Astrocyte (in vitro differentiated cells and primary cell): ENCODE data around the gene GBA2. TPM values are rescaled to one million over a fixed set of nuclear protein-coding genes. Genes with fewer than 3 reads are reported as not detected.

Experiments
- DNase-seq: peaks from one replicate; pipeline ENCODE4 v3.0.0-alpha.2; 2010; ENCODE audit warnings: low read depth
- FAIRE-seq: peaks from 2 replicates; lab custom pipeline; 2011; peaks lifted over from hg19 to GRCh38; lab: Jason Lieb, UNC
- H2AFZ ChIP-seq: 2 replicates; pipeline ENCODE4 v1.6.0; 2012; ENCODE audit warnings: low read depth, low read length, inconsistent platforms
- H3K27ac ChIP-seq: 2 replicates; pipeline ENCODE4 v1.5.1; 2011; ENCODE audit warnings: low read depth, low read length, inconsistent platforms
- H3K27me3 ChIP-seq: 2 replicates; pipeline ENCODE4 v1.6.0; 2011; ENCODE audit warnings: low read length, inconsistent platforms; ENCODE audit not compliant: insufficient read depth
- H3K36me3 ChIP-seq: 2 replicates; pipeline ENCODE4 v1.5.1; 2011; ENCODE audit warnings: low read length, inconsistent platforms; ENCODE audit not compliant: insufficient read depth
- H3K4me1 ChIP-seq: 2 replicates; pipeline ENCODE4 v1.5.1; 2011; ENCODE audit warnings: low read length, inconsistent platforms; ENCODE audit not compliant: insufficient read depth
- H3K4me2 ChIP-seq: 2 replicates; pipeline ENCODE4 v1.6.0; 2012; ENCODE audit warnings: low read length, inconsistent platforms
- H3K4me3 ChIP-seq: 2 replicates; pipeline ENCODE4 v1.5.1; 2011; ENCODE audit warnings: low read depth, mild to moderate bottlenecking, low read length, inconsistent platforms; ENCODE audit not compliant: insufficient read depth
- H3K79me2 ChIP-seq: 2 replicates; pipeline ENCODE4 v1.6.0; 2012; ENCODE audit warnings: mild to moderate bottlenecking, low read length, inconsistent platforms; ENCODE audit not compliant: insufficient read depth
- H3K9ac ChIP-seq: 2 replicates; pipeline ENCODE4 v1.6.0; 2012; ENCODE audit warnings: mild to moderate bottlenecking, low read length, inconsistent platforms
- H3K9me3 ChIP-seq: 2 replicates; pipeline ENCODE4 v1.5.1; 2012; ENCODE audit warnings: low read depth, mild to moderate bottlenecking, low read length, inconsistent platforms; ENCODE audit not compliant: insufficient read depth
- H4K20me1 ChIP-seq: 2 replicates; pipeline ENCODE4 v1.6.0; 2012; ENCODE audit warnings: low read length, inconsistent platforms; ENCODE audit not compliant: insufficient read depth
- H3K27ac Mint-ChIP-seq: one replicate; pipeline ENCODE4 v1.8.0; 2021; ENCODE audit warnings: mild to moderate bottlenecking, mixed read lengths; ENCODE audit not compliant: unreplicated experiment
- H3K27me3 Mint-ChIP-seq: one replicate; pipeline ENCODE4 v1.8.0; 2021; ENCODE audit warnings: low read depth, mixed read lengths; ENCODE audit not compliant: unreplicated experiment
- H3K36me3 Mint-ChIP-seq: one replicate; pipeline ENCODE4 v1.8.0; 2021; ENCODE audit warnings: low read depth, mixed read lengths; ENCODE audit not compliant: unreplicated experiment
- H3K4me1 Mint-ChIP-seq: one replicate; pipeline ENCODE4 v1.8.0; 2021; ENCODE audit warnings: low read depth, mixed read lengths; ENCODE audit not compliant: unreplicated experiment
- H3K4me3 Mint-ChIP-seq: one replicate; pipeline ENCODE4 v1.8.0; 2021; ENCODE audit warnings: mild to moderate bottlenecking, moderate library complexity, mixed read lengths; ENCODE audit not compliant: unreplicated experiment
- H3K9me3 Mint-ChIP-seq: one replicate; pipeline ENCODE4 v1.8.0; 2021; ENCODE audit warnings: mild to moderate bottlenecking, mixed read lengths; ENCODE audit not compliant: unreplicated experiment
- EZH2 ChIP-seq: IDR thresholded peaks from 2 replicates; pipeline ENCODE4 v1.6.1; 2012; ENCODE audit warnings: mild to moderate bottlenecking, low read length, inconsistent platforms; ENCODE audit not compliant: insufficient read depth
- total RNA-seq: library from RNA; stranded (reverse); gene quantifications from 2 replicates; pipeline ENCODE4 v1.2.1, GENCODE V29; 2021
- TF ChIP-seq, protein P1 (sequence below): IDR thresholded peaks from 2 replicates; pipeline ENCODE4 v1.5.1; 2011; ENCODE audit warnings: low read depth, mild to moderate bottlenecking, inconsistent platforms, low read length, moderate library complexity; ENCODE audit not compliant: insufficient read depth

GBA2 gene
- total RNA-seq, 1 donor from 2014 or later, result 42.5 TPM

DNA sequence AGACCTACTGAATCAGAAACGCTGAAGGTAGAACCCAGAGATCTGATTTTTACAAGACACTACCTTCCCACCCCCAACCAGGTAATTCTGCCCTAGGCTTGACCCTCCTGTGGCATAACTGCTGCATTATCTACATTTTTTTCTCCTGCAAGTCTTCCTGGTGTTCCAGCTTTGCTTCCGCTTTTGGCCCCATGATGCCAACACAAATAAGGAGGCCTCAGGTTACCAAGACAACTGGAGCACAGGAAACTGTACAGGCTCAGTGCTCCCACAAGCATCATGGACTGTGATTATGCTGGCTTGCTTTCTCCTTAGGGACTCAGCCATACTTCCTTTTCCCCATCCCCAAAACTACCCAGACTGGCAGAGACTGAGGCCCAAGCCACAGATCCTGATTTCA, 11.6 kb upstream of the GBA2 start:
- no peaks in the 10 kb centered on the region for H3K36me3 ChIP-seq
- DNase-seq (peak; percentile 65), FAIRE-seq (no peak)
- no peaks in the 10 kb centered on the region for H3K9me3 ChIP-seq
- Mint-ChIP-seq H3K27me3 (no peaks in the 10 kb centered on the region), H3K9me3 (no peaks in the 10 kb centered on the region), H3K27ac (no peak overlapping the region), H3K36me3 (peaks cover 1% of the 10 kb centered on the region), H3K4me1 (peaks cover 10% of the 10 kb centered on the region), H3K4me3 (no peak overlapping the region)
- no peak overlapping the region for H3K4me3 ChIP-seq
- TF ChIP-seq, protein P1, sequence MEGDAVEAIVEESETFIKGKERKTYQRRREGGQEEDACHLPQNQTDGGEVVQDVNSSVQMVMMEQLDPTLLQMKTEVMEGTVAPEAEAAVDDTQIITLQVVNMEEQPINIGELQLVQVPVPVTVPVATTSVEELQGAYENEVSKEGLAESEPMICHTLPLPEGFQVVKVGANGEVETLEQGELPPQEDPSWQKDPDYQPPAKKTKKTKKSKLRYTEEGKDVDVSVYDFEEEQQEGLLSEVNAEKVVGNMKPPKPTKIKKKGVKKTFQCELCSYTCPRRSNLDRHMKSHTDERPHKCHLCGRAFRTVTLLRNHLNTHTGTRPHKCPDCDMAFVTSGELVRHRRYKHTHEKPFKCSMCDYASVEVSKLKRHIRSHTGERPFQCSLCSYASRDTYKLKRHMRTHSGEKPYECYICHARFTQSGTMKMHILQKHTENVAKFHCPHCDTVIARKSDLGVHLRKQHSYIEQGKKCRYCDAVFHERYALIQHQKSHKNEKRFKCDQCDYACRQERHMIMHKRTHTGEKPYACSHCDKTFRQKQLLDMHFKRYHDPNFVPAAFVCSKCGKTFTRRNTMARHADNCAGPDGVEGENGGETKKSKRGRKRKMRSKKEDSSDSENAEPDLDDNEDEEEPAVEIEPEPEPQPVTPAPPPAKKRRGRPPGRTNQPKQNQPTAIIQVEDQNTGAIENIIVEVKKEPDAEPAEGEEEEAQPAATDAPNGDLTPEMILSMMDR, result no peak
- H4K20me1 ChIP-seq, result no peaks in the 10 kb centered on the region
- H3K79me2 ChIP-seq, result no peaks in the 10 kb centered on the region
- H3K4me2 ChIP-seq, result peak overlapping the region; percentile 31
- H3K4me1 ChIP-seq, result peaks cover 25% of the 10 kb centered on the region
- H2AFZ ChIP-seq, result no peak overlapping the region
- no peaks in the 10 kb centered on the region for H3K27me3 ChIP-seq
- no peak overlapping the region for H3K9ac ChIP-seq
- H3K27ac ChIP-seq, result no peak overlapping the region

DNA sequence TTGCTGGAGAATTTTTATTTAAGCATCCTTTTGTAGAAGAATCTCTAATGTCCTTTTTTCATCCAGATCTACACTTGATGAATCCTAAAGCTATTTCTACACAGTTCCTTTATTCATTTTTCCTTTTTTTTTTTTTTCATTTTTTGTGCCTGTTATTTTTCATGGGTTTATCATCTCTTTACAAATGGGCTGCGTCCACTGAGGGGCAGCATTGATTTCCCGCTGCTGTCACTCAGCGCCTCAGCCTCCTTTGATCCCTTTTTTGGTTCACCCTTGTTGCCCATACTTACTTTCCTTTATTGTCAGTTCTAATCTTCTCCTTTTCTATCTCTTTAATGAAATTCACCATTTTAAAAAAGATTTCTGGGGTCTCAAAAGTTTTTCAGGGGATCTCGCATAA, 10.8 kb upstream of the GBA2 start:
- Histone ChIP-seq H3K27ac (no peak overlapping the region), H3K4me2 (no peak overlapping the region), H3K79me2 (no peaks in the 10 kb centered on the region), H4K20me1 (peaks cover under 1% of the 10 kb centered on the region), H3K9ac (no peak overlapping the region), H3K4me3 (no peak overlapping the region), H3K36me3 (no peaks in the 10 kb centered on the region), H3K27me3 (no peaks in the 10 kb centered on the region), H2AFZ (no peak overlapping the region), H3K4me1 (peaks cover 25% of the 10 kb centered on the region), H3K9me3 (no peaks in the 10 kb centered on the region)
- FAIRE-seq (no peak), DNase-seq (no peak)
- Mint-ChIP-seq H3K36me3 (peaks cover 2% of the 10 kb centered on the region), H3K27ac (no peak overlapping the region), H3K27me3 (no peaks in the 10 kb centered on the region), H3K9me3 (no peaks in the 10 kb centered on the region), H3K4me3 (no peak overlapping the region), H3K4me1 (peaks cover 10% of the 10 kb centered on the region)
- TF ChIP-seq, protein P1, result no peak
- no peak for TF ChIP-seq EZH2

DNA sequence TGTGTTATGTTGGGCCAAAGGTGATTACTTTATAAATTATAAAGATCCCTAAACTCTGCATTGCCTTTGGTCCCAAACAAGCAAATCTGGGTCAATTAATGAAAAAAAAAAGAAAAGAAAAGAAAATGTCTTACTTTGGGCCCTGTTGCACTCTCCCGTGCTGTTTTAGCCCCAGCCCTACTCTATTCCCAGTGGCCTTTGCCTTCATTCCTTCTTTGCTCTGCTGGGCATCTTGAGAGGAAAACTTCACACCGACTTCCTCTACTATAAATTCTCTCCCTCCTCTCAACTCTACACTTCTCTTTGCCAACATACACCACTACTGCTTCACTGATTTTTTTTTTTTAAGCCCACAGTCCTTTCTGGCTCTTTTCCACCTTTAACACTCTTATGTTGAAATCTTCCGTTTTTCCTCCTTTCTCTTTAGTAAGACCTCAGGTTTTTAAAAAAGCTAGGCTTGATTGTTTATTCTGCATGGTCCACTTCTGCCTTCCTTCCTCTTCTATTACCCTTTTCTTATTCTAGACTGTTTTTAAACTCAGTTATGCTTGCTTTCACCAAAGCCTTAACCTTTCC, 9.5 kb upstream of the GBA2 start:
- FAIRE-seq, result no peak

More for the DNA sequence above, 9.5 kb upstream of the GBA2 start:
- H3K4me1 ChIP-seq, result peaks cover 29% of the 10 kb centered on the region
- H3K79me2 ChIP-seq, result no peaks in the 10 kb centered on the region
- peaks cover 6% of the 10 kb centered on the region for H4K20me1 ChIP-seq
- H3K36me3 Mint-ChIP-seq, result peaks cover 8% of the 10 kb centered on the region
- no peaks in the 10 kb centered on the region for H3K27me3 Mint-ChIP-seq
- no peak overlapping the region for H3K4me3 ChIP-seq
- no peak overlapping the region for H2AFZ ChIP-seq
- no peak overlapping the region for H3K9ac ChIP-seq
- no peak overlapping the region for H3K27ac ChIP-seq
- TF ChIP-seq EZH2, result no peak
- TF ChIP-seq, protein P1, result no peak
- no peak overlapping the region for H3K4me2 ChIP-seq
- H3K27me3 ChIP-seq, result no peaks in the 10 kb centered on the region
- no peak overlapping the region for H3K27ac Mint-ChIP-seq
- peaks cover 4% of the 10 kb centered on the region for H3K36me3 ChIP-seq
- no peaks in the 10 kb centered on the region for H3K9me3 Mint-ChIP-seq
- H3K9me3 ChIP-seq, result no peaks in the 10 kb centered on the region
- no peak overlapping the region for H3K4me3 Mint-ChIP-seq
- peaks cover 10% of the 10 kb centered on the region for H3K4me1 Mint-ChIP-seq
- no peak for DNase-seq
